ENCODE measurements around the gene ABRACL.
"Not testable (repeated sequence)": the region's sequence is repeated elsewhere in the genome, so short reads cannot be mapped to it uniquely, and the experiment has no call there.

Gene ABRACL

GRCh38 chr6:139050131-139050769 is 21.7 kb downstream of the ABRACL start:
- DNase-seq (ENCODE audit: low spot score in 2 of 2); H3K4me3 Mint-ChIP-seq; H3K36me3 Mint-ChIP-seq (ENCODE audit: insufficient read depth); H3K27ac Mint-ChIP-seq (ENCODE audit: low read depth); H3K9me3 Mint-ChIP-seq; ATAC-seq (replicated peaks; ENCODE audit: extremely low read depth, poor library complexity, severe bottlenecking); H3K27me3 Mint-ChIP-seq; H3K4me1 Mint-ChIP-seq: not testable (repeated sequence)

- ATAC-seq (replicated peaks; ENCODE audit: extremely low read depth, poor library complexity, severe bottlenecking), result no peak
- no peaks in the 10 kb centered on the region for H3K9me3 Mint-ChIP-seq
- no peak overlapping the region for H3K4me3 Mint-ChIP-seq
- no peak for DNase-seq (ENCODE audit: low spot score in 2 of 2)
- H3K27me3 Mint-ChIP-seq, result no peaks in the 10 kb centered on the region
- H3K4me1 Mint-ChIP-seq, result no peaks in the 10 kb centered on the region
- H3K27ac Mint-ChIP-seq (ENCODE audit: low read depth), result no peak overlapping the region
- H3K36me3 Mint-ChIP-seq (ENCODE audit: insufficient read depth), result no peaks in the 10 kb centered on the region
These were observed 22.3 kb downstream of the ABRACL start for GRCh38 chr6:139050770-139051313.

GRCh38 chr6:139051396-139052060 is 23.0 kb downstream of the ABRACL start:
- no peaks in the 10 kb centered on the region for H3K36me3 Mint-ChIP-seq (ENCODE audit: insufficient read depth)
- DNase-seq (ENCODE audit: low spot score in 2 of 2) (no peak), ATAC-seq (replicated peaks; ENCODE audit: extremely low read depth, poor library complexity, severe bottlenecking) (no peak)
- no peaks in the 10 kb centered on the region for H3K27me3 Mint-ChIP-seq
- no peaks in the 10 kb centered on the region for H3K4me1 Mint-ChIP-seq
- no peak overlapping the region for H3K4me3 Mint-ChIP-seq
- no peak overlapping the region for H3K27ac Mint-ChIP-seq (ENCODE audit: low read depth)
- no peaks in the 10 kb centered on the region for H3K9me3 Mint-ChIP-seq

GRCh38 chr6:139053382-139053781 is 24.8 kb downstream of the ABRACL start:
- DNase-seq (ENCODE audit: low spot score in 2 of 2) (no peak), ATAC-seq (replicated peaks; ENCODE audit: extremely low read depth, poor library complexity, severe bottlenecking) (no peak)
- no peaks in the 10 kb centered on the region for H3K27me3 Mint-ChIP-seq
- no peaks in the 10 kb centered on the region for H3K36me3 Mint-ChIP-seq (ENCODE audit: insufficient read depth)
- no peaks in the 10 kb centered on the region for H3K4me1 Mint-ChIP-seq
- no peak overlapping the region for H3K4me3 Mint-ChIP-seq
- H3K27ac Mint-ChIP-seq (ENCODE audit: low read depth), result no peak overlapping the region
- H3K9me3 Mint-ChIP-seq, result no peaks in the 10 kb centered on the region

GRCh38 chr6:139054001-139054400 is 25.5 kb downstream of the ABRACL start:
- peaks cover 1% of the 10 kb centered on the region for H3K27me3 Mint-ChIP-seq
- H3K36me3 Mint-ChIP-seq (ENCODE audit: insufficient read depth), result no peaks in the 10 kb centered on the region
- DNase-seq (ENCODE audit: low spot score in 2 of 2), result no peak
- no peak overlapping the region for H3K4me3 Mint-ChIP-seq
- no peak overlapping the region for H3K27ac Mint-ChIP-seq (ENCODE audit: low read depth)
- no peaks in the 10 kb centered on the region for H3K4me1 Mint-ChIP-seq
- no peak for ATAC-seq (replicated peaks; ENCODE audit: extremely low read depth, poor library complexity, severe bottlenecking)
- no peaks in the 10 kb centered on the region for H3K9me3 Mint-ChIP-seq

- DNase-seq (ENCODE audit: low spot score in 2 of 2), result no peak
- ATAC-seq (replicated peaks; ENCODE audit: extremely low read depth, poor library complexity, severe bottlenecking), result no peak
- H3K4me1 Mint-ChIP-seq, result no peaks in the 10 kb centered on the region
- no peaks in the 10 kb centered on the region for H3K36me3 Mint-ChIP-seq (ENCODE audit: insufficient read depth)
- H3K4me3 Mint-ChIP-seq, result no peak overlapping the region
- H3K27ac Mint-ChIP-seq (ENCODE audit: low read depth), result no peak overlapping the region
- no peaks in the 10 kb centered on the region for H3K9me3 Mint-ChIP-seq
- H3K27me3 Mint-ChIP-seq, result peaks cover 18% of the 10 kb centered on the region
These were observed 27.2 kb downstream of the ABRACL start for GRCh38 chr6:139055709-139056108.

GRCh38 chr6:139058029-139058428 is 29.5 kb downstream of the ABRACL start:
- Mint-ChIP-seq H3K27me3 (peaks cover 24% of the 10 kb centered on the region), H3K27ac (ENCODE audit: low read depth) (no peak overlapping the region), H3K9me3 (no peaks in the 10 kb centered on the region), H3K4me1 (no peaks in the 10 kb centered on the region), H3K4me3 (no peak overlapping the region), H3K36me3 (ENCODE audit: insufficient read depth) (no peaks in the 10 kb centered on the region)
- DNase-seq (ENCODE audit: low spot score in 2 of 2) (no peak), ATAC-seq (replicated peaks; ENCODE audit: extremely low read depth, poor library complexity, severe bottlenecking) (no peak)

GRCh38 chr6:139060332-139060731 is 31.8 kb downstream of the ABRACL start:
- H3K4me1 Mint-ChIP-seq, result no peaks in the 10 kb centered on the region
- H3K27ac Mint-ChIP-seq (ENCODE audit: low read depth), result no peak overlapping the region
- no peaks in the 10 kb centered on the region for H3K9me3 Mint-ChIP-seq
- DNase-seq (ENCODE audit: low spot score in 2 of 2) (no peak), ATAC-seq (replicated peaks; ENCODE audit: extremely low read depth, poor library complexity, severe bottlenecking) (no peak)
- peaks cover 24% of the 10 kb centered on the region for H3K27me3 Mint-ChIP-seq
- no peak overlapping the region for H3K4me3 Mint-ChIP-seq
- no peaks in the 10 kb centered on the region for H3K36me3 Mint-ChIP-seq (ENCODE audit: insufficient read depth)

- Mint-ChIP-seq H3K4me1 (no peaks in the 10 kb centered on the region), H3K27ac (ENCODE audit: low read depth) (no peak overlapping the region), H3K36me3 (ENCODE audit: insufficient read depth) (no peaks in the 10 kb centered on the region), H3K27me3 (peaks cover 24% of the 10 kb centered on the region), H3K4me3 (no peak overlapping the region), H3K9me3 (no peaks in the 10 kb centered on the region)
- no peak for DNase-seq (ENCODE audit: low spot score in 2 of 2)
- ATAC-seq (replicated peaks; ENCODE audit: extremely low read depth, poor library complexity, severe bottlenecking), result no peak
These were observed 34.5 kb downstream of the ABRACL start for GRCh38 chr6:139062932-139063646.

GRCh38 chr6:139064981-139065665 is 36.6 kb downstream of the ABRACL start:
- Mint-ChIP-seq H3K4me3 (no peak overlapping the region), H3K27ac (ENCODE audit: low read depth) (no peak overlapping the region), H3K9me3 (no peaks in the 10 kb centered on the region), H3K27me3 (peaks cover 12% of the 10 kb centered on the region), H3K36me3 (ENCODE audit: insufficient read depth) (no peaks in the 10 kb centered on the region), H3K4me1 (no peaks in the 10 kb centered on the region)
- DNase-seq (ENCODE audit: low spot score in 2 of 2), result no peak
- ATAC-seq (replicated peaks; ENCODE audit: extremely low read depth, poor library complexity, severe bottlenecking), result no peak

GRCh38 chr6:139066080-139066479 is 37.5 kb downstream of the ABRACL start:
- ATAC-seq (replicated peaks; ENCODE audit: extremely low read depth, poor library complexity, severe bottlenecking) (no peak), DNase-seq (ENCODE audit: low spot score in 2 of 2) (no peak)
- H3K27ac Mint-ChIP-seq (ENCODE audit: low read depth), result no peak overlapping the region
- H3K36me3 Mint-ChIP-seq (ENCODE audit: insufficient read depth), result no peaks in the 10 kb centered on the region
- H3K9me3 Mint-ChIP-seq, result no peaks in the 10 kb centered on the region
- H3K4me3 Mint-ChIP-seq, result no peak overlapping the region
- H3K27me3 Mint-ChIP-seq, result peaks cover 2% of the 10 kb centered on the region
- no peaks in the 10 kb centered on the region for H3K4me1 Mint-ChIP-seq

- DNase-seq (ENCODE audit: low spot score in 2 of 2), result no peak
- H3K27ac Mint-ChIP-seq (ENCODE audit: low read depth), result no peak overlapping the region
- ATAC-seq (replicated peaks; ENCODE audit: extremely low read depth, poor library complexity, severe bottlenecking), result no peak
- no peaks in the 10 kb centered on the region for H3K27me3 Mint-ChIP-seq
- no peaks in the 10 kb centered on the region for H3K36me3 Mint-ChIP-seq (ENCODE audit: insufficient read depth)
- no peak overlapping the region for H3K4me3 Mint-ChIP-seq
- no peaks in the 10 kb centered on the region for H3K9me3 Mint-ChIP-seq
- no peaks in the 10 kb centered on the region for H3K4me1 Mint-ChIP-seq
These were observed 40.3 kb downstream of the ABRACL start for GRCh38 chr6:139068846-139069245.

All from central memory CD8-positive, alpha-beta T cell (primary cell).